ENCODE results near the gene RPS21. TPM values are rescaled to one million over a fixed set of nuclear protein-coding genes. Genes with fewer than 3 reads are reported as not detected.

The RPS21 gene
- total and polyA plus RNA-seq, 2 of the 13 experiments (the other 11 are each of a cell fraction or from before 2014, with no cell fraction given) = 2,647 to 11,063 TPM

DNA sequence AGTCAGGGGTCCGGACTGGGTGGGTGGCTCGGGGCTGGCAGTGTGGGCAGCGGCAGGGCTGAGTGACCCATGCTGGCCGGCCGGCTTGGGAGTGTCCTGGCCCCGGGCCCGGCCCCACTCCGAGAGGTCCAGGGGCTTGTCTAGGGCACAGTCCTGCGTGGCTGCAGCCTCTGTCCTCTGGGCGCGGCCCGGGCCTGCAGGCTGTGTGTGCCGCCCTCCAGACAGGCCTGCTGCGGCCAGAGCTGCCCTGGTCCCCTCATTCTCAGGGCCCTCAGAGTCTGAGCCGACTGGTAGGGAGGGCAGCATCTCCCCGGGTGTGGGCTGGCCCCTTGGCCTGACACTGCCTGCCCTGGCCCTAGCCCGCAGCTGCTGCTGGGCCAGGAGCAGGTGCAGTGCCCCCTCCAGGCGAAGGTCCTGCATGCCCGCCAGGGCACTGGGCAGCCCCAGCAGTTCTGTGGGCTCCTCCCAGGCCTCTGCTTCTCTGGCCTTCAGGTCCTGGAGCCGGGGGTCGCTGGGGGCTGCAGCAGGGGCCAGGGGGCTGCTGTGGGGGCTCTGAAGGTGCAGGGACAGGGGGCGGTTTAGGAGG lies 27.1 kb downstream of the RPS21 start (continued):
- TF ChIP-seq HIC2 (CRISPR knock-in tag; IDR thresholded peaks at IDR 0.05; ENCODE audit: low read depth) = peak; percentile 62; the same call in 1 of the 2 replicates
- TF ChIP-seq JUNB (CRISPR knock-in tag; IDR thresholded peaks at IDR 0.05; ENCODE audit: borderline replicate concordance) = no peak
- TF ChIP-seq ARNT (IDR thresholded peaks at IDR 0.05) = no peak
- TF ChIP-seq USF2 (IDR thresholded peaks at IDR 0.05; ENCODE audit: low read depth, low read length) = no peak
- no peak for TF ChIP-seq USF2 (CRISPR knock-in tag; IDR thresholded peaks at IDR 0.05; ENCODE audit: borderline replicate concordance)
- TF ChIP-seq ZBTB37 (CRISPR knock-in tag; IDR thresholded peaks at IDR 0.05) = no peak
- no peak for TF ChIP-seq ZNF737 (CRISPR knock-in tag; IDR thresholded peaks at IDR 0.05; ENCODE audit: borderline replicate concordance)
- no peak for TF ChIP-seq ZBTB43 (CRISPR knock-in tag; conservative IDR thresholded peaks at IDR 0.05)
- TF ChIP-seq YEATS4 (CRISPR knock-in tag; IDR thresholded peaks at IDR 0.05; ENCODE audit: borderline replicate concordance) = 0 out of 2 replicates have a peak, but pooled peaks have one; percentile 13
- no peak for TF ChIP-seq ZSCAN21 (CRISPR knock-in tag; IDR thresholded peaks at IDR 0.05; ENCODE audit: borderline replicate concordance)
- no peak for TF ChIP-seq PATZ1 (CRISPR knock-in tag; IDR thresholded peaks at IDR 0.05)
- no peak for TF ChIP-seq MEIS1 (CRISPR knock-in tag; IDR thresholded peaks at IDR 0.05; ENCODE audit: borderline replicate concordance)
- no peak for TF ChIP-seq ZNF891 (CRISPR knock-in tag; IDR thresholded peaks at IDR 0.05)
- no peak for TF ChIP-seq CHD2 (IDR thresholded peaks at IDR 0.05; ENCODE audit: low read depth, low read length)
- TF ChIP-seq NFIC (IDR thresholded peaks at IDR 0.05; ENCODE audit: low read length) = no peak
- TF ChIP-seq ZNF552 (CRISPR knock-in tag; IDR thresholded peaks at IDR 0.05; ENCODE audit: borderline replicate concordance) = 0 out of 2 replicates have a peak, but pooled peaks have one; percentile 33
- TF ChIP-seq ZNF772 (CRISPR knock-in tag; IDR thresholded peaks at IDR 0.05) = 0 out of 2 replicates have a peak, but pooled peaks have one; percentile 63
- TF ChIP-seq ZNF703 (CRISPR knock-in tag; IDR thresholded peaks at IDR 0.05; ENCODE audit: borderline replicate concordance) = no peak
- TF ChIP-seq ZIK1 (CRISPR knock-in tag; IDR thresholded peaks at IDR 0.05; ENCODE audit: borderline replicate concordance, low read depth) = 0 out of 2 replicates have a peak, but pooled peaks have one; percentile 27

Data from HepG2 (cell line).